Dedifferentiated amniotic fluid mesenchymal stem cell (primary cell): ENCODE measurements around the gene TTC5.
A peak's percentile ranks its signal among the peaks of the same experiment; 100 is the strongest.
"Not testable (repeated sequence)": the region's sequence is repeated elsewhere in the genome, so short reads cannot be mapped to it uniquely, and the experiment has no call there.

Source experiments
- DNase-seq: peaks from one replicate; pipeline ENCODE4 v3.0.0-alpha.2; 2016; ENCODE audit errors: extremely low spot score

The TTC5 gene

GRCh38 chr14:20305265-20306078, at the start of gene TTC5:
TSS of gene TTC5 (minus strand) at chr14:20305951. CDS start at chr14:20305937, 14 bp downstream.
- peak; percentile 89 for DNase-seq

- DNase-seq, result no peak
Measured at GRCh38 chr14:20350860-20351259, 45.1 kb upstream of the TTC5 start.

- no peak for DNase-seq
Measured at GRCh38 chr14:20350282-20350681, 44.5 kb upstream of the TTC5 start.

GRCh38 chr14:20347747-20348146, 42.0 kb upstream of the TTC5 start:
- DNase-seq, result no peak

GRCh38 chr14:20346713-20347112, 41.0 kb upstream of the TTC5 start:
- no peak for DNase-seq

- DNase-seq, result no peak
Measured at GRCh38 chr14:20345366-20345765, 39.6 kb upstream of the TTC5 start.

- DNase-seq, result peak; percentile 37
Measured at GRCh38 chr14:20343862-20344220, 38.1 kb upstream of the TTC5 start.

- DNase-seq, result peak; percentile 99
Measured at GRCh38 chr14:20343092-20343861, 37.5 kb upstream of the TTC5 start, which contains the start of gene PARP2. TSS of gene PARP2 (plus strand) at chr14:20343635. CDS start at chr14:20343642, 7 bp downstream.

GRCh38 chr14:20341646-20342045, 35.9 kb upstream of the TTC5 start:
- no peak for DNase-seq

GRCh38 chr14:20341032-20341431, 35.3 kb upstream of the TTC5 start:
- not testable (repeated sequence) for DNase-seq

- no peak for DNase-seq
Measured at GRCh38 chr14:20334017-20334416, 28.3 kb upstream of the TTC5 start.

- no peak for DNase-seq
Measured at GRCh38 chr14:20333494-20333841, 27.7 kb upstream of the TTC5 start.

GRCh38 chr14:20332788-20333493, 27.2 kb upstream of the TTC5 start, which contains the start of gene CCNB1IP1:
TSS of gene CCNB1IP1 (minus strand) at chr14:20333279. CDS start at chr14:20316523, 16,756 bp downstream.
- peak; percentile 74 for DNase-seq

- no peak for DNase-seq
Measured at GRCh38 chr14:20332431-20332787, 26.7 kb upstream of the TTC5 start.

GRCh38 chr14:20331053-20331613, 25.4 kb upstream of the TTC5 start:
- DNase-seq, result no peak

GRCh38 chr14:20329355-20329754, 23.6 kb upstream of the TTC5 start:
- DNase-seq, result no peak

GRCh38 chr14:20328705-20329104, 23.0 kb upstream of the TTC5 start:
- DNase-seq, result no peak

- DNase-seq, result peak; percentile 59
Measured at GRCh38 chr14:20327005-20327869, 21.5 kb upstream of the TTC5 start.

GRCh38 chr14:20317720-20318119, 12.0 kb upstream of the TTC5 start:
- no peak for DNase-seq

GRCh38 chr14:20314026-20314425, 8.3 kb upstream of the TTC5 start:
- no peak for DNase-seq

GRCh38 chr14:20306079-20306423, 300 bp upstream of the TTC5 start:
- no peak for DNase-seq
